Tongue (tissue), 2 donors: ENCODE results near the gene UMPS. TPM values are rescaled to one million over a fixed set of nuclear protein-coding genes. Genes with fewer than 3 reads are reported as not detected.

Source experiments
- small RNA-seq: library from RNA; depleted of rRNA; stranded (forward); fragments of <200 nt; gene quantifications from one replicate; pipeline ENCODE3, GENCODE V24; 2014; ENCODE audit warnings: low replicate concordance
- total RNA-seq: library from RNA; depleted of rRNA; stranded (reverse); fragments of >200 nt; gene quantifications from one replicate; pipeline ENCODE4 v1.2.3, GENCODE V29; 2014

UMPS gene
- total RNA-seq, 1 donor from 2014 or later = 47.1 TPM

Small RNA genes lying within 50 kb of the gene (small RNA-seq; reads per million reads assigned to genes)
- gene MIR544B = not detected

Other genes starting within 250 kb of the UMPS start
- gene ITGB5, start 156.9 kb downstream of the UMPS start, total RNA-seq = 63.3 TPM
- gene MUC13, start 204.3 kb downstream of the UMPS start, total RNA-seq = not detected